GM18526 (cell line): Measurements from ENCODE around the gene C3orf20.

ENCODE experiments used
- POLR2A ChIP-seq: IDR thresholded peaks from 3 replicates; pipeline ENCODE4 v1.6.1; 2011; ENCODE audit not compliant: insufficient read length; ENCODE audit errors: extremely low read depth

Gene C3orf20

DNA sequence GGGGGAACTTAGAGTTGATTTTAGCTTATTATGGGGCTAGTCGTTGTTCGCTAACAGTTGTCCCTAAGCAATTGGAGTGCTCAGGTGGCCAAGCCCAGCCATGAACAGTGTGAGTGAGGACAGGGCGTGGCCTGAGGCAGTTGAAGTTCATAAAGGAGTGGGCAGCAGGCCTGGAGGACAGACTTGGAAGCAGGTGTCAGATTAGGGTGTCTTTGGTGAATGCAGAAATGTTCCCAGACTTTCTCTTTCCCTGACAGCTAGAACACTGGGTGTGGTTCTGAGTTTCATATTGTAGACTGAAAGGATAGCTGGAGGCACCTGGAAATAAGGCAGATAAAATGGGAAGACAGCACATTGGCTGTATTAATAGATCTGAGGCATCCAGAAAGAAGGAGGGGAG, 84.0 kb downstream of the C3orf20 start:
- no peak for TF ChIP-seq POLR2A

DNA sequence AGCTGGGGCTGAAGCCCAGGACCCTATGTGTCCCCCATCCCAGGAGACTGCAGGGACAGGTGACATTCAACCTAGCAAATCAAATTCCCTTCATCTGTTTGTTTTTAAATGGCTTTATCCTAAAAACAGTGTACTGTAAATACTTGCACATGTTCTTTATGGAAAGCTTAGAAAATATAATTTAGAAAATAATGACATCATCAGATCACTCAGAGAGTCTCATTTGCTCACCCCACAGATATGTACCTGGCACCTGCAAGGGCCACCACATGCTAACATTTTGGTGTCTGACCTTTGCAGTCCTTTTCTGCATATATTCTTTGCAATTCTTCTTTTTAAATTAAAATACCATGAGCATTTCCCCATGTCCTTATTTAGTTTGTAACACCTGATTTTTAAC, 85.2 kb downstream of the C3orf20 start:
- TF ChIP-seq POLR2A: no peak

- TF ChIP-seq POLR2A: no peak
These were observed 86.3 kb downstream of the C3orf20 start for GRCh38 chr3:14761121-14761672.

GRCh38 chr3:14761866-14762265, 86.9 kb downstream of the C3orf20 start:
- no peak for TF ChIP-seq POLR2A

GRCh38 chr3:14762701-14763100, 87.8 kb downstream of the C3orf20 start:
- no peak for TF ChIP-seq POLR2A

- no peak for TF ChIP-seq POLR2A
These were observed 89.6 kb downstream of the C3orf20 start for GRCh38 chr3:14764331-14765059.

- no peak for TF ChIP-seq POLR2A
These were observed 90.1 kb downstream of the C3orf20 start for GRCh38 chr3:14765060-14765400.

DNA sequence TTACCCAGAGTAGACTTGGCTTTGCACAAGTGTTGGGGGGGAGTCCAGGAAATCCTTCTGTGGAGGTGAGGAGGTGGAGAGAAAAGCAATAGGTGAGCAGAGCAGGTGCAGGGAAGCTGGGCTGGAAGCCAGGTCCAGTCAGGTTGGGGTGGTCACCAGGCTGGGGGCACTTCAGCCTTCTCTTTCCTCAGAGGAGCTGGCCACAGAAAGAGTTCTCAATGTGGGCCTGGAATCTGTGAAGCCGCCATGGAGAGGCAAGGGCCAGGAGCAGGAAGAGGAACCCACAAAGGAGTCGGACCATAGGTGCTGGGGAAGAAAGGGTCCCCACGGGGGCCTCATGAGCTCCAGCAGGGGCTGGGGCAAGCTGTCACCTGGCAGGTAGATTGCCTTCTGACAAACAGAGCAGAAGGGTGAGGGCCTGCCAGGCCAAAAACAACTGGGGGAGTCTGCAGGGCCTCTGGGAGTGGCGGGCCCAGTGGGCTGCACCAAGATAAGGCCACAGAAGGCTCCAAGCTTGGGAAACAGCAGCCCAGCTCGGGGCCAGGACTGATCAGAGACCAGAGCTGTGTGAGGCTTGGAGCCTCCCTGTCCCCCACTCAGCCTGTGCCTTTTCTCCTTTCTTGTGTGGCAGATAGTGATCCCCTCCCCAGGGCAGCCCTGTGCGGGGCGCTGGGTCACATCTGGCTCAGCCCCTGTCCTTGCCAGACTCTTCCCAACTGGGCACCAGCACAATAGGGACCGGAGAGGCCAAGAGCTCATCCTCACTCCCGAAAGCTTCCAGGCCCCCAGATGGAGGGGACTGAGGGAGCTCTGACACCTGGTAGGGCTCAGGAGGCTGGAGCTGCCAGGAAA, 90.9 kb downstream of the C3orf20 start:
- no peak for TF ChIP-seq POLR2A

DNA sequence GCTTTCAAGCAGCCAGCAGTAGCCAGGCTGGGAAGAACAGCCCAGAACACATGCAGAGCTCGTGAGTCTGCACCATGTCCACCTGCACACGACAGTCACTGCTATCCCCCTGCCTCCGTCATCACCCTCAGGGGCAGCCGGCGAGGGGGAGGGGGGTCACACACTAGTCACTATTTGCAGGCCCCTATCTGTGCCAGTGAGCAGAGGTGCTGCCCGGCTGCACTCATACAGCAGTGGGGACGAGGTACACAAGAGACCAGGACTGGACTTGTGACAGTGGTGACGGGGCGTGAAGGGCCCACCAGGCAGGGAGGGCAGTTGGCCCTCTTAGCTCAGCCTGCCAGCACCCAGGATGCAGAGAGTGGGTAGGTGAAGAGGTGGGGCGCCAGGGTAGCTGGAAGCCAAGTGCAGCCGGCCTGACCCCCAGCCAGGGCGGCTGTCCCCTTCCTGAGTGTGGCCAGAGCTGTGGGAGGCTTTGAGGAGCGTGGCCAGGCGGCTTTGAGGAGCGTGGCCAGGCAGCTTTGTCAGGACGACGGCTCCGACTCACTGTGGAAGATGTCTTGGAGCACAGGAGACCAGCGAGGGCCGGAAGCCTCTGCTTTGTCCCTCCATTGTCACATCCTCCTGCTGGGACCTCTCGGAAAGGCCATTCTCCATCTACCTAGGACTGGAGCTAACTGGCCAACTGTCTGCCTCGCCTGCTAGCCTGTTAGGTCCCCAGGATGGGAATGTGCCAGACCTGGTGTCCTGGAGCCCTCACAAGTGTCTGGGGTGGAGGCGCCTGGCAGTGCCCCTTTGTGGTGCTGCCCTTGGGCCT, 91.7 kb downstream of the C3orf20 start:
- no peak for TF ChIP-seq POLR2A

DNA sequence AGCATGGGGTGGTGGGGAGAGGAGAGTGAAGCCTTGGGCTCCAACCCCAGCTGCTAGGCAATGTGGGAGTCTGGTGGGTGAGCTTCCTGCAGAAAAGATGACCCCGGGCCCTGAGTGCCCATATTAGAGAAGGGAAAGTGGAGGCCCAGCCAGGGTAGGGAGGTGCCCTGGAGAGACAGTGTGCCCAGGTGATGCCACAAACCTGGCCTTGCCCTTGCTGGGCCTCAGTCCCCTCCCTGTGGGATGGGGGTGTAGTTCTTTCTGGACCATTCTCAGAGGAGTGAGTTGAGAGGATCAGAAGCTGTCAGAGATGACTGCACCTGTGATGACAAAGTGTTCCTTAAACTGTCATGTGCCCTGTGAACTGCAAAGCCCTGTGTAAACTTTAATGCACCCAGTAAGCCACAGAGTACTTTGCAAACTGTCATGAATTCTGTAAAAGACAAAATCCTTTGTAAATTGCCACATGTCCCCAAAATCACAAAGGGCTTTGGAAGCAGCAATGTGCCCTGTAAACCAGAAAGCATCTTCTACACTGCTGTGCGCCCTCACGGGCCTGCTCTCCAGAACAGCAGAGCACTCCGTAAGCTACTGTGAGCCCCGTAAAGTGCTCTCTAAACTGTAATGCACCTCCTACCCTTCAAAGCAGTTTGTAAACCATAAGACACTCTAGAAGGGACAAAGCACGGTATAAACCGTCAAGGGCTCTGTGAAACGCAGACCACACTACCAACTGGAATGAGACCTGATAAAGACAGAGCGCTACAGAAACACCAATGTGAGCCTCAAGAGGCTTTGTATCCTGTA, 92.5 kb downstream of the C3orf20 start:
- TF ChIP-seq POLR2A: no peak

DNA sequence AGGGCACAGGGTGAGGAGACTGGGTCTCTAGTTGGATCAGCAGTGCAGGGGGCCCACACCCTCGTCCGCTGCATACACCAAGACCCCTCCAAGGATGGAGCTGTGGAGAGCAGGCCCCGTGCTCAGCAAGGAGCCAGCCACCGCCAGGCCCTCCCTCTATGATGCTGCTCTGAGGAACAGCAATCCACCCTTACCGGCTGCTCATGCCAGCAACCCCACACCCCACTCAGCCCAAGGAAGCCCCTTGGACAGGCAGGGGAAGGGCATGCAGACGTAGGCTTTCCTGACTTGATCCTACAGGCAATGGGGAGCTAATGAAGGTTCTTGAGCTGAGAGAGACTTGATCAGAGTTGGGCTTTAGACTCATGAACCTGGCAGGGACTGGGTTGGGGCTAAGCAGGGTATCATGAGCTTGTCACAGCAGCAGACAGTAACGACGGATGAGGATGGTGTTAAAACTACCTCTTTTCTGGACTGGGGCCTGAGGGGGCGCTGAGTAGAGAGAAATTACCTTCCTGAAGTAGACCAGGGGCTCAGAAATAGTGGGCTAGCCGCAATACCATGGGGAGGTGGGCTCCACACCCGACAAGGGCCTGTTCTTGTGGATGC, 93.3 kb downstream of the C3orf20 start:
- no peak for TF ChIP-seq POLR2A

GRCh38 chr3:14768881-14769280, 93.9 kb downstream of the C3orf20 start:
- TF ChIP-seq POLR2A: no peak

DNA sequence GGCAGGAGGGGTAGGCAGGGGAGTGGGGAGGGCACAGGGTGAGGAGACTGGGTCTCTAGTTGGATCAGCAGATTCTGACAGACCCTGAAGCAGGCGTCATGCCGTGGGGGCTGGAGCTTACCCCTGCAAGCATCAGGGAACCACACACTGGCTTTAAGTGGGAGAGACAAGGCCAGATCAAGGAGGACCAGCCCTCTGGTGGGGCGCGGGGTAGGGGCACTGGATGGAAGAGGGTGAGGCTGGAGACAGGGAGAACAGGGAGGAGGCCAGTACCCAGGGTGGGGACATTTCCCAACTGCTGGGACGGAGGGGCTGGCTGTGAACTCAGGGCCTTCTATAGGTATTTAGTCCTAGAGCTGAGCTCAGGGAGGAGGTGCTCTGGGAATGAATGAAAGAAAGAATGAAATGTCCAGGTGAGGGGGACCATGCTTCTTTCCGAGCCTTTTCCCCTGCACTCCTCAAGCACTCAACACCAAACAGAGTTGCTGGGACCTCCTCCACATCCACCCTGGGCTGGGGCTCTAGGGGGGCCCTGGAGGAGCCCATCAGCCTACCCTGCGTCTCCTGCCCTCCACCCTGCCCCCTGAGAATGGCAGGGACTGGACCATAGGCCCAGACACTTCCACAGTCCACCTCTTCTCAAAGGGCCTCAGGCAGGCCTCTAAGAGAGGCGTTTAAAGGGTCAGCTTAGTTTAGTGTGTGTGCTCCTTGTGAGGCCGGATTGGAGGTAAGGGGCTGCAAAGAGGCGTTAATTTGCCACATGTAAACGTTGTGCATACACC, 94.8 kb downstream of the C3orf20 start:
- no peak for TF ChIP-seq POLR2A
